WTC11 (cell line): ENCODE measurements around the gene FHOD3. TPM values are rescaled to one million over a fixed set of nuclear protein-coding genes. Genes with fewer than 3 reads are reported as not detected.

Experiments
- ATAC-seq: fragments of 200-7000 bp; cut with Tn5 transposase; 2 replicates; pipeline ENCODE4 v1.10.0; 2021; ENCODE audit warnings: mild to moderate bottlenecking, moderate library complexity
- CTCF ChIA-PET: fragments of 300-600 bp; sonication (Branson Sonifier 250); formaldehyde crosslinking; loops from one replicate; lab custom pipeline; 2021; ENCODE audit warnings: antibody characterized with exemption; lab: Charles Lee
- POLR2A ChIA-PET: fragments of 350-600 bp; sonication (Branson Sonifier 250); formaldehyde crosslinking; loops from one replicate; lab custom pipeline; 2021; ENCODE audit warnings: antibody characterized with exemption; lab: Charles Lee
- DNase-seq: peaks from one replicate; pipeline ENCODE4 v3.0.0; 2021; ENCODE audit warnings: low spot score
- H3K27ac Mint-ChIP-seq: 2 replicates; pipeline ENCODE4 v1.8.0; 2021; ENCODE audit warnings: mixed read lengths
- H3K27me3 Mint-ChIP-seq: 2 replicates; pipeline ENCODE4 v1.8.0; 2021; ENCODE audit warnings: low read depth, mild to moderate bottlenecking, moderate library complexity, mixed read lengths
- H3K36me3 Mint-ChIP-seq: 2 replicates; pipeline ENCODE4 v1.8.0; 2021; ENCODE audit warnings: mixed read lengths
- H3K4me1 Mint-ChIP-seq: 2 replicates; pipeline ENCODE4 v1.8.0; 2022; ENCODE audit warnings: mixed read lengths
- H3K4me3 Mint-ChIP-seq: 2 replicates; pipeline ENCODE4 v1.8.0; 2021; ENCODE audit warnings: mild to moderate bottlenecking, moderate library complexity, mixed read lengths
- H3K9me3 Mint-ChIP-seq: 2 replicates; pipeline ENCODE4 v1.8.0; 2021; ENCODE audit warnings: mixed read lengths
- ATF1 ChIP-seq: sonication (generic); formaldehyde crosslinking; IDR thresholded peaks from 2 replicates; pipeline ENCODE4 v1.8.1; 2023; ENCODE audit warnings: mild to moderate bottlenecking, moderate library complexity, missing genetic modification reagents
- CDX4 ChIP-seq: fragments of 250-450 bp; sonication (Bioruptor Pico); IDR thresholded peaks from 2 replicates; pipeline ENCODE4 v1.9.0; 2021; ENCODE audit warnings: moderate library complexity, mild to moderate bottlenecking, inconsistent platforms, borderline replicate concordance
- ELF4 ChIP-seq: sonication (generic); formaldehyde crosslinking; IDR thresholded peaks from 2 replicates; pipeline ENCODE4 v1.8.1; 2022; ENCODE audit warnings: low read depth, mild to moderate bottlenecking, moderate library complexity, missing genetic modification reagents
- ESRRA ChIP-seq: sonication (generic); formaldehyde crosslinking; IDR thresholded peaks from 2 replicates; pipeline ENCODE4 v1.8.1; 2022; ENCODE audit warnings: mild to moderate bottlenecking, missing genetic modification reagents, borderline replicate concordance
- KAT7 ChIP-seq: sonication (generic); formaldehyde crosslinking; IDR thresholded peaks from 2 replicates; pipeline ENCODE4 v1.8.1; 2023; ENCODE audit warnings: missing genetic modification reagents, mild to moderate bottlenecking, borderline replicate concordance
- MXD4 ChIP-seq: fragments of 250-450 bp; sonication (Bioruptor Pico); IDR thresholded peaks from 2 replicates; pipeline ENCODE4 v1.8.0; 2021; ENCODE audit warnings: mild to moderate bottlenecking, moderate library complexity, borderline replicate concordance
- NR2C2 ChIP-seq: sonication (generic); formaldehyde crosslinking; IDR thresholded peaks from 2 replicates; pipeline ENCODE4 v1.8.0; 2022; ENCODE audit warnings: mild to moderate bottlenecking, missing genetic modification reagents
- RORB ChIP-seq: fragments of 250-450 bp; sonication (Bioruptor Pico); IDR thresholded peaks from 2 replicates; pipeline ENCODE4 v1.9.0; 2021; ENCODE audit warnings: mild to moderate bottlenecking
- TEAD4 ChIP-seq: sonication (generic); formaldehyde crosslinking; IDR thresholded peaks from 2 replicates; pipeline ENCODE4 v1.8.0; 2022; ENCODE audit warnings: mild to moderate bottlenecking, missing genetic modification reagents
- TP53 ChIP-seq: sonication (generic); formaldehyde crosslinking; IDR thresholded peaks from 2 replicates; pipeline ENCODE4 v1.8.1; 2023; ENCODE audit warnings: mild to moderate bottlenecking, missing genetic modification reagents
- ZBTB21 ChIP-seq: sonication (generic); formaldehyde crosslinking; IDR thresholded peaks from 2 replicates; pipeline ENCODE4 v1.8.1; 2023; ENCODE audit warnings: mild to moderate bottlenecking, missing genetic modification reagents, borderline replicate concordance
- ZNF263 ChIP-seq: sonication (generic); formaldehyde crosslinking; IDR thresholded peaks from 2 replicates; pipeline ENCODE4 v1.8.1; 2022; ENCODE audit warnings: low read depth, mild to moderate bottlenecking, moderate library complexity, missing genetic modification reagents
- ZNF317 ChIP-seq: sonication (generic); formaldehyde crosslinking; IDR thresholded peaks from 2 replicates; pipeline ENCODE4 v1.8.1; 2023; ENCODE audit warnings: low read depth, mild to moderate bottlenecking, moderate library complexity, missing genetic modification reagents, borderline replicate concordance
- ZNF512 ChIP-seq: sonication (generic); formaldehyde crosslinking; IDR thresholded peaks from 2 replicates; pipeline ENCODE4 v1.8.1; 2022; ENCODE audit warnings: missing genetic modification reagents, borderline replicate concordance
- total RNA-seq: library from RNA; stranded (reverse); gene quantifications from 3 replicates; pipeline ENCODE4 v1.2.3, GENCODE V29; 2021
- TF ChIP-seq, protein P1 (sequence below): fragments of 250-450 bp; sonication (Bioruptor Pico); IDR thresholded peaks from 2 replicates; pipeline ENCODE4 v2.1.2; 2022; ENCODE audit warnings: mild to moderate bottlenecking, moderate library complexity
- TF ChIP-seq, protein P2 (sequence below): fragments of 250-450 bp; sonication (Bioruptor Pico); IDR thresholded peaks from 2 replicates; pipeline ENCODE4 v1.8.0; 2021; ENCODE audit warnings: mild to moderate bottlenecking
- TF ChIP-seq, protein P3 (sequence below): sonication (generic); formaldehyde crosslinking; IDR thresholded peaks from 2 replicates; pipeline ENCODE4 v1.8.1; 2022; ENCODE audit warnings: mild to moderate bottlenecking, missing genetic modification reagents, moderate library complexity, borderline replicate concordance
- TF ChIP-seq, protein P4 (sequence below): sonication (generic); formaldehyde crosslinking; conservative IDR thresholded peaks from 2 replicates; pipeline ENCODE4 v1.8.1; 2023; ENCODE audit warnings: mild to moderate bottlenecking, low read depth, missing genetic modification reagents, moderate library complexity

The FHOD3 gene
- total RNA-seq, 1 experiment from 2014 or later: 3.8 TPM

GRCh38 chr18:36454245-36454644 lies 156.7 kb downstream of the FHOD3 start:
- Mint-ChIP-seq H3K4me3 (no peak overlapping the region), H3K4me1 (peaks cover 19% of the 10 kb centered on the region), H3K27ac (no peak overlapping the region; the same call in 1 of the 2 replicates), H3K36me3 (no peaks in the 10 kb centered on the region), H3K9me3 (no peaks in the 10 kb centered on the region), H3K27me3 (no peaks in the 10 kb centered on the region)
- ChIA-PET CTCF (no interaction called here), POLR2A (no interaction called here)
- DNase-seq: no peak
- ATAC-seq: no peak
- TF ChIP-seq ZNF317 (CRISPR knock-in tag) (no peak), TP53 (CRISPR knock-in tag) (no peak), ATF1 (no peak), CDX4 (CRISPR knock-in tag) (no peak), MXD4 (CRISPR knock-in tag) (no peak), ESRRA (CRISPR knock-in tag) (no peak), TEAD4 (CRISPR knock-in tag) (no peak), RORB (no peak), ELF4 (CRISPR knock-in tag) (no peak), ZNF263 (CRISPR knock-in tag) (no peak), ZBTB21 (CRISPR knock-in tag) (no peak), NR2C2 (no peak), KAT7 (CRISPR knock-in tag) (no peak), ZNF512 (CRISPR knock-in tag) (no peak)
- TF ChIP-seq, protein P1, sequence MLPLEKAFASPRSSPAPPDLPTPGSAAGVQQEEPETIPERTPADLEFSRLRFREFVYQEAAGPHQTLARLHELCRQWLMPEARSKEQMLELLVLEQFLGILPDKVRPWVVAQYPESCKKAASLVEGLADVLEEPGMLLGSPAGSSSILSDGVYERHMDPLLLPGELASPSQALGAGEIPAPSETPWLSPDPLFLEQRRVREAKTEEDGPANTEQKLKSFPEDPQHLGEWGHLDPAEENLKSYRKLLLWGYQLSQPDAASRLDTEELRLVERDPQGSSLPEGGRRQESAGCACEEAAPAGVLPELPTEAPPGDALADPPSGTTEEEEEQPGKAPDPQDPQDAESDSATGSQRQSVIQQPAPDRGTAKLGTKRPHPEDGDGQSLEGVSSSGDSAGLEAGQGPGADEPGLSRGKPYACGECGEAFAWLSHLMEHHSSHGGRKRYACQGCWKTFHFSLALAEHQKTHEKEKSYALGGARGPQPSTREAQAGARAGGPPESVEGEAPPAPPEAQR (CRISPR knock-in tag): no peak
- TF ChIP-seq, protein P2, sequence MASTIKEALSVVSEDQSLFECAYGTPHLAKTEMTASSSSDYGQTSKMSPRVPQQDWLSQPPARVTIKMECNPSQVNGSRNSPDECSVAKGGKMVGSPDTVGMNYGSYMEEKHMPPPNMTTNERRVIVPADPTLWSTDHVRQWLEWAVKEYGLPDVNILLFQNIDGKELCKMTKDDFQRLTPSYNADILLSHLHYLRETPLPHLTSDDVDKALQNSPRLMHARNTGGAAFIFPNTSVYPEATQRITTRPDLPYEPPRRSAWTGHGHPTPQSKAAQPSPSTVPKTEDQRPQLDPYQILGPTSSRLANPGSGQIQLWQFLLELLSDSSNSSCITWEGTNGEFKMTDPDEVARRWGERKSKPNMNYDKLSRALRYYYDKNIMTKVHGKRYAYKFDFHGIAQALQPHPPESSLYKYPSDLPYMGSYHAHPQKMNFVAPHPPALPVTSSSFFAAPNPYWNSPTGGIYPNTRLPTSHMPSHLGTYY (CRISPR knock-in tag): no peak
- TF ChIP-seq, protein P3, sequence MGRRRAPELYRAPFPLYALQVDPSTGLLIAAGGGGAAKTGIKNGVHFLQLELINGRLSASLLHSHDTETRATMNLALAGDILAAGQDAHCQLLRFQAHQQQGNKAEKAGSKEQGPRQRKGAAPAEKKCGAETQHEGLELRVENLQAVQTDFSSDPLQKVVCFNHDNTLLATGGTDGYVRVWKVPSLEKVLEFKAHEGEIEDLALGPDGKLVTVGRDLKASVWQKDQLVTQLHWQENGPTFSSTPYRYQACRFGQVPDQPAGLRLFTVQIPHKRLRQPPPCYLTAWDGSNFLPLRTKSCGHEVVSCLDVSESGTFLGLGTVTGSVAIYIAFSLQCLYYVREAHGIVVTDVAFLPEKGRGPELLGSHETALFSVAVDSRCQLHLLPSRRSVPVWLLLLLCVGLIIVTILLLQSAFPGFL (CRISPR knock-in tag): no peak
- TF ChIP-seq, protein P4, sequence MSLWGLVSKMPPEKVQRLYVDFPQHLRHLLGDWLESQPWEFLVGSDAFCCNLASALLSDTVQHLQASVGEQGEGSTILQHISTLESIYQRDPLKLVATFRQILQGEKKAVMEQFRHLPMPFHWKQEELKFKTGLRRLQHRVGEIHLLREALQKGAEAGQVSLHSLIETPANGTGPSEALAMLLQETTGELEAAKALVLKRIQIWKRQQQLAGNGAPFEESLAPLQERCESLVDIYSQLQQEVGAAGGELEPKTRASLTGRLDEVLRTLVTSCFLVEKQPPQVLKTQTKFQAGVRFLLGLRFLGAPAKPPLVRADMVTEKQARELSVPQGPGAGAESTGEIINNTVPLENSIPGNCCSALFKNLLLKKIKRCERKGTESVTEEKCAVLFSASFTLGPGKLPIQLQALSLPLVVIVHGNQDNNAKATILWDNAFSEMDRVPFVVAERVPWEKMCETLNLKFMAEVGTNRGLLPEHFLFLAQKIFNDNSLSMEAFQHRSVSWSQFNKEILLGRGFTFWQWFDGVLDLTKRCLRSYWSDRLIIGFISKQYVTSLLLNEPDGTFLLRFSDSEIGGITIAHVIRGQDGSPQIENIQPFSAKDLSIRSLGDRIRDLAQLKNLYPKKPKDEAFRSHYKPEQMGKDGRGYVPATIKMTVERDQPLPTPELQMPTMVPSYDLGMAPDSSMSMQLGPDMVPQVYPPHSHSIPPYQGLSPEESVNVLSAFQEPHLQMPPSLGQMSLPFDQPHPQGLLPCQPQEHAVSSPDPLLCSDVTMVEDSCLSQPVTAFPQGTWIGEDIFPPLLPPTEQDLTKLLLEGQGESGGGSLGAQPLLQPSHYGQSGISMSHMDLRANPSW: no peak
